HepG2 (cell line): ENCODE measurements around the gene LSM11. TPM values are rescaled to one million over a fixed set of nuclear protein-coding genes. Genes with fewer than 3 reads are reported as not detected.

Source experiments
- ATAC-seq: fragments of 200-7000 bp; cut with Tn5 transposase; 3 replicates; pipeline ENCODE4 v1.9.1; 2020; ENCODE audit warnings: mild to moderate bottlenecking, moderate library complexity
- BruUV-seq: library from RNA; stranded (reverse); fragments of 400-500 nt; replicated peaks from 2 replicates; lab custom pipeline; 2021; lab: Mats Ljungman, UMichigan
- CTCF ChIA-PET: fragments of 300-600 bp; formaldehyde crosslinking; extraction: SDS; loops from one replicate; lab custom pipeline; 2021; ENCODE audit warnings: low total read pairs, inconsistent platforms, low intra/inter-chr PET ratio; lab: Yijun Ruan, JAX
- POLR2A ChIA-PET: fragments of 350-600 bp; sonication (Branson Sonifier 250); formaldehyde crosslinking; loops from one replicate; lab custom pipeline; 2020; ENCODE audit warnings: antibody characterized with exemption, inconsistent platforms; lab: Yijun Ruan, JAX
- DNase-seq: peaks from one replicate; pipeline ENCODE4 v3.0.0-alpha.2; 2015; ENCODE audit warnings: low spot score
- FAIRE-seq: peaks from 3 replicates; lab custom pipeline; 2011; peaks lifted over from hg19 to GRCh38; lab: Jason Lieb, UNC
- H2AFZ ChIP-seq: one replicate; pipeline ENCODE4 v1.6.1; 2011; ENCODE audit warnings: low read length, inconsistent platforms
- H3K27ac ChIP-seq: fragments of 300-600 bp; 3 replicates; pipeline ENCODE4 v1.8.0; 2011; ENCODE audit warnings: mixed run types, mild to moderate bottlenecking, mixed read lengths, low read length, inconsistent platforms; ENCODE audit not compliant: insufficient read depth; ENCODE audit errors: extremely low read length
- H3K27me3 ChIP-seq, 2 experiments: fragments of 200-600 bp in 1 of 2; 2 replicates in 1 of 2; 3 replicates in 1 of 2; pipeline versions ENCODE4 v1.6.0 to v1.8.0; 2011; ENCODE audit warnings: low read length in 2 of 2, mild to moderate bottlenecking in 2 of 2, moderate library complexity in 2 of 2, inconsistent platforms in 1 of 2; ENCODE audit not compliant: insufficient read depth in 2 of 2, control insufficient read depth in 1 of 2
- H3K36me3 ChIP-seq, 2 experiments: fragments of 200-600 bp in 1 of 2; replicated peaks in 1 of 2; 2 replicates in 1 of 2; 3 replicates in 1 of 2; pipeline versions ENCODE4 v1.5.1 to v1.8.0; 2011; ENCODE audit warnings: low read length in 2 of 2, inconsistent platforms in 1 of 2; ENCODE audit not compliant: insufficient read depth in 2 of 2, control insufficient read depth in 1 of 2
- H3K4me1 ChIP-seq: 2 replicates; pipeline ENCODE4 v1.5.1; 2012; ENCODE audit warnings: low read length, inconsistent platforms; ENCODE audit not compliant: insufficient read depth
- H3K4me2 ChIP-seq: 2 replicates; pipeline ENCODE4 v1.6.0; 2011; ENCODE audit warnings: low read depth, low read length, inconsistent platforms
- H3K4me3 ChIP-seq, 3 experiments: fragments of 200-600 bp in 1 of 3; sonication (generic), shearing (Covaris generic) in 1 of 3; replicated peaks in 1 of 3; 2 replicates each; pipeline ENCODE4 v1.5.1; 2011 to 2016; ENCODE audit warnings: low read length in 3 of 3, inconsistent platforms in 2 of 3, low read depth in 2 of 3, mild to moderate bottlenecking in 2 of 3, control low read depth in 1 of 3, mixed read lengths in 1 of 3; ENCODE audit not compliant: insufficient read depth in 1 of 3
- H3K79me2 ChIP-seq: one replicate; pipeline ENCODE4 v1.6.1; 2011; ENCODE audit warnings: low read length, inconsistent platforms; ENCODE audit not compliant: insufficient read depth
- H3K9ac ChIP-seq: 2 replicates; pipeline ENCODE4 v1.6.0; 2011; ENCODE audit warnings: mild to moderate bottlenecking, low read depth, low read length, inconsistent platforms; ENCODE audit not compliant: insufficient read depth
- H3K9me3 ChIP-seq: 2 replicates; pipeline ENCODE4 v1.5.1; 2012; ENCODE audit warnings: mild to moderate bottlenecking, low read length
- H4K20me1 ChIP-seq: 2 replicates; pipeline ENCODE4 v1.6.0; 2011; ENCODE audit warnings: inconsistent platforms, mild to moderate bottlenecking, low read length, moderate library complexity; ENCODE audit not compliant: insufficient read depth
- ELK4 ChIP-seq: sonication (generic); formaldehyde crosslinking; IDR thresholded peaks from 2 replicates; pipeline ENCODE4 v1.9.0; 2021; ENCODE audit warnings: missing genetic modification reagents, borderline replicate concordance
- HNF1A ChIP-seq, 2 experiments: sonication (generic) in 1 of 2; formaldehyde crosslinking in 1 of 2; IDR thresholded peaks; 2 replicates each; pipeline versions ENCODE4 v1.4.0 to v1.6.1; 2016 to 2020; ENCODE audit warnings: borderline replicate concordance in 1 of 2, low read depth in 1 of 2, mild to moderate bottlenecking in 1 of 2, missing genetic modification reagents in 1 of 2
- KMT2B ChIP-seq: IDR thresholded peaks from 2 replicates; pipeline ENCODE4 v1.6.1; 2016; ENCODE audit warnings: missing genetic modification reagents, missing compliant biosample characterization
- MXD1 ChIP-seq: sonication (generic); formaldehyde crosslinking; IDR thresholded peaks from 2 replicates; pipeline ENCODE4 v1.4.0; 2020; ENCODE audit warnings: mild to moderate bottlenecking, missing genetic modification reagents
- NAIF1 ChIP-seq: sonication (generic); formaldehyde crosslinking; IDR thresholded peaks from 2 replicates; pipeline ENCODE4 v1.5.0; 2020; ENCODE audit warnings: mild to moderate bottlenecking, missing genetic modification reagents, borderline replicate concordance
- NCOA1 ChIP-seq: sonication (generic); formaldehyde crosslinking; IDR thresholded peaks from 2 replicates; pipeline ENCODE4 v1.9.0; 2021; ENCODE audit warnings: missing genetic modification reagents
- PRDM15 ChIP-seq: sonication (generic); formaldehyde crosslinking; IDR thresholded peaks from 2 replicates; pipeline ENCODE4 v1.4.0; 2020; ENCODE audit warnings: missing genetic modification reagents
- ZFP1 ChIP-seq: IDR thresholded peaks from 2 replicates; pipeline ENCODE4 v1.6.1; 2016
- ZNF552 ChIP-seq: sonication (generic); formaldehyde crosslinking; IDR thresholded peaks from 2 replicates; pipeline ENCODE4 v1.9.0; 2022; ENCODE audit warnings: missing genetic modification reagents, mild to moderate bottlenecking, borderline replicate concordance
- ZNF816 ChIP-seq: sonication (generic); formaldehyde crosslinking; IDR thresholded peaks from 2 replicates; pipeline ENCODE4 v1.8.0; 2022; ENCODE audit warnings: missing genetic modification reagents, mild to moderate bottlenecking, borderline replicate concordance
- WGBS: methylation state at CpG from one replicate; pipeline ENCODE4 v1.1.6; 2017; ENCODE audit warnings: low lambda C conversion rate; 5-methylcytosine and 5-hydroxymethylcytosine counted together
- in situ Hi-C: cut with HindIII; loops from 2 replicates; pipeline ENCODE4 v1.10.0; 2017; ENCODE audit warnings: low pct_unique_long_range_greater_than_20kb; ENCODE audit not compliant: extremely low pct_ligation_motif_present
- intact Hi-C: fragments of 100-400 bp; cut with micrococcal nuclease; formaldehyde crosslinking; loops from one replicate; pipeline ENCODE4 v1.10.0; 2022; ENCODE audit not compliant: unreplicated experiment
- polyA plus RNA-seq, 8 experiments: library from polyadenylated mRNA; depleted of rRNA in 3 of 8; stranded (reverse) in 7 of 8; unstranded in 1 of 8; fragments of >200 nt; fragmentation: Illumina TruSeq in 4 of 8; extraction: Trizol in 4 of 8; gene quantifications; 2 replicates each; pipeline versions ENCODE4 v1.2.1 to v1.2.3, GENCODE V29; 2011 to 2016; ENCODE audit warnings: low read depth in 4 of 8, missing spikeins in 1 of 8, mixed read lengths in 1 of 8; ENCODE audit not compliant: insufficient read depth in 1 of 8
- total RNA-seq, 5 experiments: library from RNA; depleted of rRNA; stranded (reverse); fragments of >200 nt; fragmentation: Illumina TruSeq; extraction: Trizol; gene quantifications; 2 replicates each; pipeline ENCODE4 v1.2.3, GENCODE V29; 2016; ENCODE audit warnings: low read depth in 1 of 5

The LSM11 gene
- total and polyA plus RNA-seq, 2 of the 13 experiments (the other 11 are each of a cell fraction or from before 2014, with no cell fraction given), result 4.5 to 7.2 TPM

GRCh38 chr5:157713830-157714595 is 29.5 kb upstream of the LSM11 start:
- no peaks in the 10 kb centered on the region for H4K20me1 ChIP-seq
- no peaks in the 10 kb centered on the region for H3K36me3 ChIP-seq
- DNase-seq (no peak), ATAC-seq (no peak), FAIRE-seq (no peak)
- no peak overlapping the region for H3K9ac ChIP-seq
- no peak overlapping the region for H3K4me3 ChIP-seq
- no peak overlapping the region for H2AFZ ChIP-seq
- H3K79me2 ChIP-seq, result no peaks in the 10 kb centered on the region
- H3K4me1 ChIP-seq, result no peaks in the 10 kb centered on the region
- POLR2A ChIA-PET, result no interaction called here
- intact Hi-C loops, result loop anchor here (10.0 kb wide), 1 partner anchor 279 kb away; no protein-coding TSS in a partner anchor
- in situ Hi-C loops, result no loop called here
- BruUV-seq, result no TSS peak
- CTCF ChIA-PET, result no interaction called here
- WGBS, result 76% methylated on average over 4 of the region's 4 CpGs
- H3K27ac ChIP-seq, result no peak overlapping the region
- H3K4me2 ChIP-seq, result no peak overlapping the region
- H3K9me3 ChIP-seq, result no peaks in the 10 kb centered on the region
- no peaks in the 10 kb centered on the region for H3K27me3 ChIP-seq
- TF ChIP-seq KMT2B (no peak), NAIF1 (no peak), ZNF552 (CRISPR knock-in tag) (no peak), ZFP1 (no peak), NCOA1 (CRISPR knock-in tag) (no peak), MXD1 (CRISPR knock-in tag) (no peak), ZNF816 (CRISPR knock-in tag) (no peak), HNF1A (IDR thresholded peaks at IDR 0.05; ENCODE audit: low read depth) (no peak), HNF1A (CRISPR knock-in tag; IDR thresholded peaks at IDR 0.05; ENCODE audit: borderline replicate concordance) (no peak), ELK4 (CRISPR knock-in tag) (no peak), PRDM15 (CRISPR knock-in tag) (no peak)
